Large intestine (tissue), 3 donors: Measurements from ENCODE around the gene DEGS1. TPM values are rescaled to one million over a fixed set of nuclear protein-coding genes. Genes with fewer than 3 reads are reported as not detected.

Experiments
- DNase-seq, 2 donors: peaks; one replicate each; pipeline versions ENCODE4 v3.0.0 to v3.0.0-alpha.2; 2013
- H3K27ac ChIP-seq: one replicate; pipeline ENCODE4 v1.5.1; 2013; ENCODE audit warnings: low read length
- H3K27me3 ChIP-seq: 2 replicates; pipeline ENCODE4 v1.6.1; 2013; ENCODE audit warnings: low read length; ENCODE audit not compliant: control insufficient read depth, insufficient read depth
- H3K36me3 ChIP-seq: 2 replicates; pipeline ENCODE4 v1.6.1; 2013; ENCODE audit warnings: low read length; ENCODE audit not compliant: control insufficient read depth, insufficient read depth
- H3K4me1 ChIP-seq: one replicate; pipeline ENCODE4 v1.6.1; 2013; ENCODE audit warnings: low read length; ENCODE audit not compliant: control insufficient read depth, insufficient read depth
- H3K4me3 ChIP-seq: one replicate; pipeline ENCODE4 v1.5.1; 2013; ENCODE audit warnings: low read length
- H3K9me3 ChIP-seq: one replicate; pipeline ENCODE4 v1.6.1; 2013; ENCODE audit warnings: mild to moderate bottlenecking, low read depth, low read length, moderate library complexity; ENCODE audit not compliant: control insufficient read depth
- WGBS: methylation state at CpG from one replicate; pipeline ENCODE4 v1.1.5; 2013; ENCODE audit warnings: low lambda C conversion rate; ENCODE audit not compliant: insufficient coverage; 5-methylcytosine and 5-hydroxymethylcytosine counted together
- polyA plus RNA-seq: library from polyadenylated mRNA; unstranded; fragments of 120-200 nt; gene quantifications from one replicate; pipeline ENCODE4 v1.2.1, GENCODE V29; 2013

Gene DEGS1
- polyA plus RNA-seq, 1 donor: 37.6 TPM

GRCh38 chr1:224192082-224192788, 9.2 kb downstream of the DEGS1 start:
- WGBS: 90% methylated on average over 2 of the region's 5 CpGs
- Histone ChIP-seq H3K4me1 (peaks cover 13% of the 10 kb centered on the region), H3K27me3 (no peaks in the 10 kb centered on the region), H3K27ac (no peak overlapping the region), H3K4me3 (no peak overlapping the region), H3K36me3 (peaks cover 18% of the 10 kb centered on the region), H3K9me3 (no peaks in the 10 kb centered on the region)
- no peak for DNase-seq

- peaks cover 18% of the 10 kb centered on the region for H3K36me3 ChIP-seq
- DNase-seq: no peak
- no peak overlapping the region for H3K4me3 ChIP-seq
- H3K4me1 ChIP-seq: peaks cover 16% of the 10 kb centered on the region
- 100% methylated on average over 1 of the region's 8 CpGs for WGBS
- no peaks in the 10 kb centered on the region for H3K9me3 ChIP-seq
- H3K27me3 ChIP-seq: no peaks in the 10 kb centered on the region
- H3K27ac ChIP-seq: no peak overlapping the region
Observed at GRCh38 chr1:224193319-224193966, 10.4 kb downstream of the DEGS1 start.

- Histone ChIP-seq H3K27ac (peak overlapping the region; percentile 93), H3K27me3 (no peaks in the 10 kb centered on the region), H3K9me3 (no peaks in the 10 kb centered on the region), H3K4me3 (no peak overlapping the region), H3K36me3 (peaks cover 7% of the 10 kb centered on the region), H3K4me1 (peaks cover 28% of the 10 kb centered on the region)
- peak; percentile 77 to 91 for DNase-seq
- no CpG with 5 or more reads among the region's 5 CpGs for WGBS
Observed at GRCh38 chr1:224196813-224197600, 14.0 kb downstream of the DEGS1 start.

- Histone ChIP-seq H3K9me3 (no peaks in the 10 kb centered on the region), H3K36me3 (no peaks in the 10 kb centered on the region), H3K4me3 (no peak overlapping the region), H3K27me3 (no peaks in the 10 kb centered on the region), H3K4me1 (peaks cover 32% of the 10 kb centered on the region), H3K27ac (no peak overlapping the region)
- WGBS: no CpG with 5 or more reads among the region's 4 CpGs
- no peak for DNase-seq
Observed at GRCh38 chr1:224198572-224198971, 15.5 kb downstream of the DEGS1 start.

- Histone ChIP-seq H3K36me3 (no peaks in the 10 kb centered on the region), H3K27me3 (no peaks in the 10 kb centered on the region), H3K27ac (no peak overlapping the region), H3K4me3 (no peak overlapping the region), H3K9me3 (no peaks in the 10 kb centered on the region), H3K4me1 (peaks cover 32% of the 10 kb centered on the region)
- WGBS: no CpG with 5 or more reads among the region's 2 CpGs
- no peak for DNase-seq
Observed at GRCh38 chr1:224199679-224200078, 16.6 kb downstream of the DEGS1 start.

GRCh38 chr1:224201383-224201782, 18.3 kb downstream of the DEGS1 start:
- H3K27ac ChIP-seq: peak overlapping the region; percentile 91

GRCh38 chr1:224201853-224202252, 18.8 kb downstream of the DEGS1 start:
- WGBS: no CpG with 5 or more reads among the region's 4 CpGs
- peak overlapping the region; percentile 91 for H3K27ac ChIP-seq
- DNase-seq: no peak

More at GRCh38 chr1:224201383-224201782, 18.3 kb downstream of the DEGS1 start:
- WGBS: no CpG with 5 or more reads among the region's 5 CpGs
- Histone ChIP-seq H3K9me3 (no peaks in the 10 kb centered on the region), H3K4me3 (no peak overlapping the region), H3K4me1 (peaks cover 32% of the 10 kb centered on the region), H3K36me3 (no peaks in the 10 kb centered on the region), H3K27me3 (no peaks in the 10 kb centered on the region)
- peak; percentile 74 to 87 for DNase-seq

GRCh38 chr1:224203243-224204016, 20.4 kb downstream of the DEGS1 start:
- no peaks in the 10 kb centered on the region for H3K27me3 ChIP-seq
- no peaks in the 10 kb centered on the region for H3K9me3 ChIP-seq
- no CpG with 5 or more reads among the region's 8 CpGs for WGBS
- H3K36me3 ChIP-seq: no peaks in the 10 kb centered on the region
- no peak overlapping the region for H3K27ac ChIP-seq
- no peak overlapping the region for H3K4me3 ChIP-seq
- peak in 1 of 2 donors; percentile 29 for DNase-seq
- peaks cover 24% of the 10 kb centered on the region for H3K4me1 ChIP-seq

More at GRCh38 chr1:224201853-224202252, 18.8 kb downstream of the DEGS1 start:
- Histone ChIP-seq H3K4me3 (no peak overlapping the region), H3K4me1 (peaks cover 30% of the 10 kb centered on the region), H3K27me3 (no peaks in the 10 kb centered on the region), H3K9me3 (no peaks in the 10 kb centered on the region), H3K36me3 (no peaks in the 10 kb centered on the region)

- Histone ChIP-seq H3K4me1 (peaks cover 28% of the 10 kb centered on the region), H3K9me3 (no peaks in the 10 kb centered on the region), H3K27ac (peak overlapping the region; percentile 88), H3K36me3 (no peaks in the 10 kb centered on the region), H3K4me3 (no peak overlapping the region), H3K27me3 (no peaks in the 10 kb centered on the region)
- WGBS: no CpG with 5 or more reads among the region's 4 CpGs
- peak; percentile 74 to 88 for DNase-seq
Observed at GRCh38 chr1:224205438-224205840, 22.4 kb downstream of the DEGS1 start.
